PC-9 (cell line): ENCODE data around the gene B3GNT3.

Experiments
- CTCF ChIP-seq: fragments of 200-600 bp; sonication (generic); conservative IDR thresholded peaks from 2 replicates; pipeline ENCODE4 v1.6.1; 2017; ENCODE audit warnings: mixed run types, antibody characterized with exemption, mild to moderate bottlenecking, moderate library complexity
- EZH2 ChIP-seq: fragments of 200-600 bp; sonication (generic); IDR thresholded peaks from 2 replicates; pipeline ENCODE4 v1.8.0; 2017; ENCODE audit warnings: antibody characterized with exemption, low read depth

- no peak for TF ChIP-seq CTCF
- TF ChIP-seq EZH2 = no peak
These were observed 41.6 kb downstream of the B3GNT3 start for GRCh38 chr19:17836530-17836929.
